Omental fat pad (tissue), 4 donors: ENCODE results near the gene SEMA6A. TPM values are rescaled to one million over a fixed set of nuclear protein-coding genes. Genes with fewer than 3 reads are reported as not detected.

Experiments used
- ATAC-seq: fragments of 150-250 bp; one replicate; pipeline ENCODE4 v1.9.1; 2016; ENCODE audit warnings: mild to moderate bottlenecking, moderate library complexity; ENCODE audit not compliant: low FRiP score
- DNase-seq: peaks from one replicate; pipeline ENCODE4 v3.0.0-alpha.2; 2019; ENCODE audit warnings: low spot score
- total RNA-seq, 4 donors: library from RNA; depleted of rRNA; stranded (reverse); fragments of >200 nt; gene quantifications; one replicate each; pipeline ENCODE4 v1.1.0, GENCODE V29; 2016
- TF ChIP-seq, protein P1 (sequence below), 3 donors: fragments of 450-650 bp; IDR thresholded peaks; one replicate each; pipeline ENCODE4 v1.5.1; 2016 to 2017; ENCODE audit warnings: antibody characterized with exemption in 3 of 3, mild to moderate bottlenecking in 3 of 3, moderate library complexity in 2 of 3

Gene SEMA6A
- total RNA-seq, 4 donors from 2014 or later: 21.3 to 70.3 (median 40.9) TPM

DNA sequence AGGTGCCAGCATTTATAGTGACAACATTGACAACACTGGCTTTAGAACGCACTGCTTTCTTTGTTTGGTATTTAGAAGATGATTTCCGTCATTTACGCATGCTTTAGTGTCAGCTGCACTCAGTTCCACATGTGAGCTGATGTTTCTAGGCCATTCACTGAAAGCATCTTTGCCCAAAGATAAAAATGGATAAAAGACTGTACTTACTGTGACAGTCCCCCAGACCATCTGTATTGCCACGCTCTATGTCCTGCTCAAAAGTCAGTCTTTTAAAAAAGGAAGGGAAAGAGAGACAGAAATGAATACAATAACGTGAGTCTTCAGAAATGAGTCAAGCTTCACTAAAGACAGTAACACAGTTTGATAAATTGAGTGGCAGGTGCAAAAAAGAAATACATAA lies 99.3 kb downstream of the SEMA6A start:
- TF ChIP-seq, protein P1, sequence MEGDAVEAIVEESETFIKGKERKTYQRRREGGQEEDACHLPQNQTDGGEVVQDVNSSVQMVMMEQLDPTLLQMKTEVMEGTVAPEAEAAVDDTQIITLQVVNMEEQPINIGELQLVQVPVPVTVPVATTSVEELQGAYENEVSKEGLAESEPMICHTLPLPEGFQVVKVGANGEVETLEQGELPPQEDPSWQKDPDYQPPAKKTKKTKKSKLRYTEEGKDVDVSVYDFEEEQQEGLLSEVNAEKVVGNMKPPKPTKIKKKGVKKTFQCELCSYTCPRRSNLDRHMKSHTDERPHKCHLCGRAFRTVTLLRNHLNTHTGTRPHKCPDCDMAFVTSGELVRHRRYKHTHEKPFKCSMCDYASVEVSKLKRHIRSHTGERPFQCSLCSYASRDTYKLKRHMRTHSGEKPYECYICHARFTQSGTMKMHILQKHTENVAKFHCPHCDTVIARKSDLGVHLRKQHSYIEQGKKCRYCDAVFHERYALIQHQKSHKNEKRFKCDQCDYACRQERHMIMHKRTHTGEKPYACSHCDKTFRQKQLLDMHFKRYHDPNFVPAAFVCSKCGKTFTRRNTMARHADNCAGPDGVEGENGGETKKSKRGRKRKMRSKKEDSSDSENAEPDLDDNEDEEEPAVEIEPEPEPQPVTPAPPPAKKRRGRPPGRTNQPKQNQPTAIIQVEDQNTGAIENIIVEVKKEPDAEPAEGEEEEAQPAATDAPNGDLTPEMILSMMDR (IDR thresholded peaks at IDR 0.05): no peak
- ATAC-seq (no peak), DNase-seq (no peak)

DNA sequence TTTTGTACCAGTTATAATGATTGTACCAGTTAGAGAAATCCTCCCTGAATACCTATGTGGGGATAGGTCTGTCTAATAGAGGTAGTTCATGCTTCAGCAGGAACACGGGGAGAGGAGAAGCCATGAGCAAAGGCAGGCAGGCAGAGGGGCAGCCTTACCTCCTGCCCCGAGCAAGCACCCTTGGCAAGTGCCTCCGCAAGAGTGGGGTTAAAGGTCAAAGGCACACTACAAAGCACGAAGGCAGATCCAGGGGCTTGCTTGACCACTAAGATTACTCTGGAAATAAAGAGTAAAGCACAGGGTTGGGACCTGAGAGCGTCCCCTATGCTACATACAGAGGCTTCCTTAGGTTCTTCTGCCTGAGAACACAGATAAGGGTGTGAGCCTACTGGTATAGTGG lies 100.9 kb downstream of the SEMA6A start:
- ATAC-seq (no peak), DNase-seq (no peak)
- TF ChIP-seq, protein P1 (IDR thresholded peaks at IDR 0.05): no peak

DNA sequence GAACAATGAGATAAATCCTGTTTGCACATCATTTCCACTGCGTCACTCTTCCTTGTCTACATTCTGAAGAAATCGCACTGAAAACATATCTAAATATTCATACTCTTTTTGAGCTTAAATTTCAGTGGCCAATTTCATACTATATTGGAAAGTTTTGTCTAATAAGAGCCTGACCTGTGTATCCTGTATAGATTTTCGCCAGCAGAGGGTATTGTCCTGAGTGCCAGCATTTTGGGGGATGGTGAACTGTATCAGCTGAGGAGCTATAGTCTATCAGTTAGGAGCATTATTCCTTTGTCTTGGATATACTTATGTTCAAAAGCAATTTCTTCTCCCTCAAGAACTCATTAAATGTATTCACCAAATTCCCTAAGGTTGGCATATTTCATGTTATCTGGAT lies 102.3 kb downstream of the SEMA6A start:
- DNase-seq (no peak), ATAC-seq (no peak)

DNA sequence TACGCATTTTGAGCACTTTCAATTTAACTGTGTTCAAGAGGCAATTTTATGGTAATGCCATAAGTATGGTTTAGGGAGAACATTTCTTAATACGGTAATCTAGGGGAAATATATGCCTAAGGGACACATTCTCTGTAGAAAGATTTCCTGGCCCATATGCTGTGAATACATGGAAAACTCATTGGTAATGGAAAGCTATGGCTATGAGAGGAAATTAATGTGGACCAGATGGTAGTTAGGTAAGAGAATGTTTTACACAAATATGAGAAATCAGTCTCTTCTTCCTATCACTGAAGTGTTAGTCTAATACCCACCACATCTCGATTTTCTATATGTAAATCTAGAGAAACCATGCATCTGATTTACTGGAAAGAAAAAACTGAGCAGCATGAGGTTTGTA lies 105.0 kb downstream of the SEMA6A start:
- TF ChIP-seq, protein P1 (IDR thresholded peaks at IDR 0.05): no peak
- no peak for DNase-seq
- no peak for ATAC-seq

More for the DNA sequence above, 102.3 kb downstream of the SEMA6A start:
- TF ChIP-seq, protein P1 (IDR thresholded peaks at IDR 0.05): no peak

DNA sequence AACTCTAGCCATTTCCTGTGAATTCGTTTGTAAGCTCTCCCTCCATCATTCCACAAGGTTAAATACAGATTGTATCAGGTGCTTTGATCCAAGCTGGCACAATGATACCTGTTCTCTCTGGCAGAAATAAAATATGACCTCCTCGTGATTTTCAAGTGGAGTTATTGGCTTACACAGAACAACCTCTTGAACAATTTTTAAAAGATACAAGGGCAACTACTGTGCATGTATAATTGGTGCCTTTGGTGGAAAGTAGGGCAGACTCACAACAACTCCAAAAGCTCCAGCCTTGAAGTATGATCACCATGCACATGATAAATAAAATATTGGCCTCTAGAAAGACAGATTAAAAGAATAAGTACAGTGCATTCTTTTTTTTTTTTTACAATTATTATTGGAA lies 106.0 kb downstream of the SEMA6A start:
- DNase-seq: no peak
- ATAC-seq: no peak
- TF ChIP-seq, protein P1 (IDR thresholded peaks at IDR 0.05): no peak

DNA sequence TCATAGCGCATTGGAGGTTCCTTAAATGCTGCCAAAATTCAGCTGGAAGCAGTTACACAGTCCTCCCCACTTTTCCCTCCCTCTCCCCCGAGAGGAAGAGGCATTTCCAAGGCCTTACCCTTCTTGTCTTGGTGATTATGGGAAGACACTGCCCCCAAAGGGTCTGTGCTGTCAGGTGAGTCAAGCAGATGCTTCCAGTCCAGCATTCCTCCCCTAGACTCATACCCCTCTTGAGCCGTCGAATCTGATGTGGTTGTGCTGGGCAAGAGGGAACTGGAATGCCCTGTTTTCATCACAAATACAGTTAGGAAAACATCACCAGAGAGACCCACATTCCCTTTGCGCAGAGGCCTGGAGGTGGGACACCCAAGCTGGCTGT lies 107.2 kb downstream of the SEMA6A start:
- TF ChIP-seq, protein P1 (IDR thresholded peaks at IDR 0.05): no peak
- DNase-seq: no peak
- ATAC-seq: no peak

DNA sequence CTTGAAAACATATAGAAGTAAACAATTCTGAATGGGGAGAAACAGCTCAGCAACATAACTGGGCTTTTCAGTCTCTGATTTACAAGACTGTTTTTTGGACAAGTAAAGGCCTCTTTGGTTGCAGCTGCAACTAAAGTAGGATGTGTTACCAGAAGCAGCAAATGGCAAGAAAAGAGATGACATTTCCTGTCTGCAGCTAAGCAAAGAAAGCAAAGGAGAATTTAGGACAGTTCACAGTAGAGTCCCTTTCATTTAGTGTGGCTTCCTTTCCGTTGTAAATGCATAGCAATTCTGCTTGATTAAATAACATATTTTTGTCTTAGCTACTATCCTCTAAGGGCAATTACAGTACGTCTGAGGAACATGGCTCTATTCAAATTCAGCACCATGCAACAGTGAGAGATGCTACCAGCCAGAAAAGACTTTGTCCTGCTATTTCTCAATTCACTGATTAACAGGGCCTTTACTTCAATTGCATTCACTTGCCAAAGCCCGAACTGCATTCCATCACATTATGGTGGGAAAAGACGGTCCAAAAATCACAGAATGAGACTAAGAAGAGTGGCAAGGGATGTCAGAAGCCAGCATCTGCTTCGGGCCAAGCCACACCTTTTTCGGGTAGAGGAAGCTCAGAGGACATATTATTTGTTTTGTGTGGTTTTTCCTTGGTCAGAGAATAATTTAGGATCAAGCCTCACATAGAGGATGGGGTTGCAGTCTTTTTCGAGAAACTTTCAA lies 107.7 kb downstream of the SEMA6A start:
- DNase-seq: no peak
- TF ChIP-seq, protein P1 (IDR thresholded peaks at IDR 0.05): no peak
- ATAC-seq: no peak
